Endothelial cell of umbilical vein (primary cell): ENCODE measurements around the gene DNAJC4.

Source experiments
- EZH2 ChIP-seq: IDR thresholded peaks from 2 replicates; pipeline ENCODE4 v1.6.1; 2012; ENCODE audit warnings: borderline replicate concordance, low read depth, mild to moderate bottlenecking, moderate library complexity, low read length, inconsistent platforms; ENCODE audit not compliant: severe bottlenecking
- JUN ChIP-seq: IDR thresholded peaks from 2 replicates; pipeline ENCODE4 v1.6.1; 2011; ENCODE audit warnings: borderline replicate concordance, low read depth; ENCODE audit not compliant: insufficient read length, insufficient read depth
- MYC ChIP-seq: IDR thresholded peaks from one replicate; pipeline ENCODE4 v1.6.1; 2011; ENCODE audit warnings: mild to moderate bottlenecking, low read depth, low read length
- POLR2A ChIP-seq: IDR thresholded peaks from 2 replicates; pipeline ENCODE4 v1.6.1; 2012; ENCODE audit warnings: low read depth, mild to moderate bottlenecking, control low read depth, low read length
- POLR2AphosphoS5 ChIP-seq: IDR thresholded peaks from 2 replicates; pipeline ENCODE4 v1.6.1; 2012; ENCODE audit warnings: low read depth, mild to moderate bottlenecking, control low read depth, low read length, moderate library complexity; ENCODE audit not compliant: insufficient read depth
- TF ChIP-seq, protein P1 (sequence below), 2 donors: IDR thresholded peaks; 1 replicate in 1 of 2; 2 replicates in 1 of 2; pipeline ENCODE4 v1.5.1; 2011; ENCODE audit warnings: low read length in 2 of 2, mild to moderate bottlenecking in 2 of 2, moderate library complexity in 2 of 2, control low read depth in 1 of 2, inconsistent platforms in 1 of 2, low read depth in 1 of 2; ENCODE audit not compliant: insufficient read depth in 1 of 2; ENCODE audit errors: extremely low read depth in 1 of 2
- TF ChIP-seq, protein P2 (sequence below): IDR thresholded peaks from 2 replicates; pipeline ENCODE4 v1.6.1; 2011; ENCODE audit not compliant: insufficient read depth, insufficient read length

DNA sequence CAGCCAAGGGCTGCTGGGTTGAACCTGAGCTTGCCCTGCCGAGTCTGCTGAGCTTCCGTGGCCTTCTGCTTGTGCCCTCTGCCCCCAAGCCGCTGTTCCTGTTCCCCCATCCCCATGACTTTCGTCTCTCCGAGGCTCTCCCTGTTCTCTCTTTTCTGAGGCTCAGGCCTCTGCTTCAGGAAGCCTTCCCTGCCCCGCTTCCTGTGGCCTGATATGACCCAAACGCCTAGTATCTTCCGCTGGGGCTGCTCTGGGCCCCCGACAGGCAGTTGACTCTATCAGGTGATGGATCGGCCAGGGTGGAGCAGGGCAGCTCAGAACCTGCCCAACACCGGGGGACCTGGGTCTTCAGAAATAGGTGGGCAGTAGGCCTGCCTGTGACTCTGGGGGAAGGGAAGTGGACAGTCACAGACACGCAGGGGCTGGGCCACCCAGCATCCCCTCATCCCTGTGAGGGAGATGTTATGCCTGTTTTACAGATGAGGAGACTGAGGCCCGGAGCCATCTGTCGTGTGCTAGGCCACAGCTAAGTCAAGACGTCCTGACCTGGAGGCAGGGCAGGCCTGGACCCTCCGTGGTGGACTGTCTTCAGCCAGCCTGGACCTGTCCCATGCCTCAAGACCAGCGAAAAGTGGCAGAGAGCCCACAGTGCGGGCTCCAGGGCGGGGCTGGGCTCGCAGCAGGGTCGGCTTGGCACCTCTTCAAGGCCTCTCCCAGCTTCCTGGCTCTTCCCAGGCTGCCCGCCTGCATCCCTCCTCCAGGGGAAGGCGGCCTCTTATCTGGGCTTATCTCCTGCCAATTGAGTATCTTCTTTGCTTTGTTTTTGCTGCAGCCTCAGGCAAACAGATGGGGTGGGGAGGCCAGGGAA lies 37.9 kb downstream of the DNAJC4 start:
- TF ChIP-seq, protein P1, sequence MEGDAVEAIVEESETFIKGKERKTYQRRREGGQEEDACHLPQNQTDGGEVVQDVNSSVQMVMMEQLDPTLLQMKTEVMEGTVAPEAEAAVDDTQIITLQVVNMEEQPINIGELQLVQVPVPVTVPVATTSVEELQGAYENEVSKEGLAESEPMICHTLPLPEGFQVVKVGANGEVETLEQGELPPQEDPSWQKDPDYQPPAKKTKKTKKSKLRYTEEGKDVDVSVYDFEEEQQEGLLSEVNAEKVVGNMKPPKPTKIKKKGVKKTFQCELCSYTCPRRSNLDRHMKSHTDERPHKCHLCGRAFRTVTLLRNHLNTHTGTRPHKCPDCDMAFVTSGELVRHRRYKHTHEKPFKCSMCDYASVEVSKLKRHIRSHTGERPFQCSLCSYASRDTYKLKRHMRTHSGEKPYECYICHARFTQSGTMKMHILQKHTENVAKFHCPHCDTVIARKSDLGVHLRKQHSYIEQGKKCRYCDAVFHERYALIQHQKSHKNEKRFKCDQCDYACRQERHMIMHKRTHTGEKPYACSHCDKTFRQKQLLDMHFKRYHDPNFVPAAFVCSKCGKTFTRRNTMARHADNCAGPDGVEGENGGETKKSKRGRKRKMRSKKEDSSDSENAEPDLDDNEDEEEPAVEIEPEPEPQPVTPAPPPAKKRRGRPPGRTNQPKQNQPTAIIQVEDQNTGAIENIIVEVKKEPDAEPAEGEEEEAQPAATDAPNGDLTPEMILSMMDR (IDR thresholded peaks at IDR 0.05; ENCODE audit: extremely low read depth in 1 of 2, insufficient read depth in 1 of 2, low read depth in 1 of 2, low read length in 2 of 2), result no peak
- TF ChIP-seq MYC, result no peak
- TF ChIP-seq POLR2A, result peak; percentile 41
- no peak for TF ChIP-seq POLR2AphosphoS5
- TF ChIP-seq EZH2, result no peak
- TF ChIP-seq JUN, result no peak
- TF ChIP-seq, protein P2, sequence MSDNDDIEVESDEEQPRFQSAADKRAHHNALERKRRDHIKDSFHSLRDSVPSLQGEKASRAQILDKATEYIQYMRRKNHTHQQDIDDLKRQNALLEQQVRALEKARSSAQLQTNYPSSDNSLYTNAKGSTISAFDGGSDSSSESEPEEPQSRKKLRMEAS, result no peak
